Measurements from ENCODE around the gene UGT2A2. TPM values are rescaled to one million over a fixed set of nuclear protein-coding genes. Genes with fewer than 3 reads are reported as not detected.

Gene UGT2A2
- polyA plus RNA-seq, 2 donors: not detected

Other genes with a start within 250 kb of the UGT2A2 start
- gene UGT2B4, start 143.7 kb downstream of the UGT2A2 start, polyA plus RNA-seq: not detected
- gene UGT2A1, start 13.6 kb upstream of the UGT2A2 start, polyA plus RNA-seq: under 1 TPM in 1 of 2 donors, not detected in 1; 0.01 TPM
- under 1 TPM; 0.26 to 0.41 TPM for gene SULT1B1, start 121.0 kb upstream of the UGT2A2 start, polyA plus RNA-seq
- gene SULT1E1, start 220.5 kb upstream of the UGT2A2 start, polyA plus RNA-seq: under 1 TPM; 0.10 to 0.35 TPM

All from esophagus (tissue), 2 donors.